WI38 (cell line): ENCODE measurements around the gene CUL7.

Experiments
- H3K4me3 ChIP-seq: 2 replicates; pipeline ENCODE4 v1.5.1; 2011; ENCODE audit warnings: low read depth, mild to moderate bottlenecking, control low read depth, low read length
- TF ChIP-seq, protein P1 (sequence below): IDR thresholded peaks from 2 replicates; pipeline ENCODE4 v1.5.1; 2012; ENCODE audit warnings: low read depth, mild to moderate bottlenecking, control low read depth, low read length

Gene CUL7

DNA sequence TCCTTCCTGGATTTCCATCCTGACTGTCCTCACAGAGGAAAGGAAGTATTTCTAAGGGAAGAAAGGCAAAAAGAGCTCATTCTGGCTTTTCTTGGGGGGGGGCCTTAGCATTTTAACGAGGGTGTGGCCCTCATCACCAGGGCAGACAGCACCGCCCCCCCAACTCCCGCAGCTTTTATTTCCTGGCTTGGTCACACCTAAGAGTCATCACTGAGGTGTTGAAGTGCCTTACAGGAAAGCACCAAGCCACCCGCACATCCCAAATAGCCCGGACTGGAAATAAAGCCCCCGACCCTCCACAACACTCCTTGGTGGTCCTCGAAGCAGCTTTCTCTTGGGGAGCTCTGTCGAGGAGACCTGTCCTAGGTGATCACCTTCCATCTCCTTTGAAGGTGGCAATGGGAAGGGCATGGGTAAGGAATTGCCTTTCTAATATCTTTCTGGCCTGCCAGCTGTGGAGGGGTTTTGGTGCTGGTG lies 23.7 kb upstream of the CUL7 start:
- TF ChIP-seq, protein P1, sequence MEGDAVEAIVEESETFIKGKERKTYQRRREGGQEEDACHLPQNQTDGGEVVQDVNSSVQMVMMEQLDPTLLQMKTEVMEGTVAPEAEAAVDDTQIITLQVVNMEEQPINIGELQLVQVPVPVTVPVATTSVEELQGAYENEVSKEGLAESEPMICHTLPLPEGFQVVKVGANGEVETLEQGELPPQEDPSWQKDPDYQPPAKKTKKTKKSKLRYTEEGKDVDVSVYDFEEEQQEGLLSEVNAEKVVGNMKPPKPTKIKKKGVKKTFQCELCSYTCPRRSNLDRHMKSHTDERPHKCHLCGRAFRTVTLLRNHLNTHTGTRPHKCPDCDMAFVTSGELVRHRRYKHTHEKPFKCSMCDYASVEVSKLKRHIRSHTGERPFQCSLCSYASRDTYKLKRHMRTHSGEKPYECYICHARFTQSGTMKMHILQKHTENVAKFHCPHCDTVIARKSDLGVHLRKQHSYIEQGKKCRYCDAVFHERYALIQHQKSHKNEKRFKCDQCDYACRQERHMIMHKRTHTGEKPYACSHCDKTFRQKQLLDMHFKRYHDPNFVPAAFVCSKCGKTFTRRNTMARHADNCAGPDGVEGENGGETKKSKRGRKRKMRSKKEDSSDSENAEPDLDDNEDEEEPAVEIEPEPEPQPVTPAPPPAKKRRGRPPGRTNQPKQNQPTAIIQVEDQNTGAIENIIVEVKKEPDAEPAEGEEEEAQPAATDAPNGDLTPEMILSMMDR = no peak
- peak overlapping the region; percentile 93 for H3K4me3 ChIP-seq

DNA sequence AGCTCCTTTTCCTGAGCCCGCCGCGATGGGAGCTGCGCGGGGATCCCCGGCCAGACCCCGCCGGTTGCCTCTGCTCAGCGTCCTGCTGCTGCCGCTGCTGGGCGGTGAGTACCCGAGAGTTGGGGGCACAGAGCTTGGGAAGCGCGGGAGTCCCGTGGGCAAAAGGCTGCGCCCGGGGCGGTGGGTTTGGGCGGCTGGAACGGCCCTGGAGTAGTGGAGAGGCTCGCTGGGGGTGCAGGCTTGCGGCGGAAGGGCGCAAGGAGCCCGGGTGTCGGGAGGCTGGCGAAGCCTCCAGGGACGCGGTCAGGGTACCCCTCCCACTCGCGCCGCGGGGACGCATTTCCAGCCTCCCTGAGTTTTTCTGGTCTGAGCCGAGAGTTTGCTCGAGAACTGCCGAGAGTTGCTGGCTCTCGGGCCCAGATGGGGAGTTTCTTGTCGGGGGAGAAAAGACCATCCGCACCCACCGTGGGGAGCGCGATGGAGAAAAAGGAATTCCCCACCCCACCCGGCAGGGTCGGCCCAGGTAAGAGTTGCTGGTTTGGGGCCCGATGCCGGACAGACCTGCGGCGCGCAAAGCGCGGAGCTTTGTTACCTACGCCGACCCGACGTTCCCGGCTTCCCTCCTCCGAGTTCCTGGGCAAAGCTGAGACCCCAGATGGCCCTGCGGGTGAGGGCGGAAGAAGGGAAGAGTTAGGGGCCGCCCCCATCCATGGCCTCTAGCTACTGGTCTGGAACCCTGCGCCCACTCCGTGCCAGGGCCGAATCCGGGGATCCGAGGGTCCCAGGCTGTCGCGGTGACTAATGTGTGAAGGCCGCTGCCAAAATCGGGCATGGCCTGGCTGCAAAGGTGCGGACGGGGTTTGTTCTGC lies 23.0 kb upstream of the CUL7 start:
- TF ChIP-seq, protein P1 = no peak
- H3K4me3 ChIP-seq = peak overlapping the region; percentile 93

DNA sequence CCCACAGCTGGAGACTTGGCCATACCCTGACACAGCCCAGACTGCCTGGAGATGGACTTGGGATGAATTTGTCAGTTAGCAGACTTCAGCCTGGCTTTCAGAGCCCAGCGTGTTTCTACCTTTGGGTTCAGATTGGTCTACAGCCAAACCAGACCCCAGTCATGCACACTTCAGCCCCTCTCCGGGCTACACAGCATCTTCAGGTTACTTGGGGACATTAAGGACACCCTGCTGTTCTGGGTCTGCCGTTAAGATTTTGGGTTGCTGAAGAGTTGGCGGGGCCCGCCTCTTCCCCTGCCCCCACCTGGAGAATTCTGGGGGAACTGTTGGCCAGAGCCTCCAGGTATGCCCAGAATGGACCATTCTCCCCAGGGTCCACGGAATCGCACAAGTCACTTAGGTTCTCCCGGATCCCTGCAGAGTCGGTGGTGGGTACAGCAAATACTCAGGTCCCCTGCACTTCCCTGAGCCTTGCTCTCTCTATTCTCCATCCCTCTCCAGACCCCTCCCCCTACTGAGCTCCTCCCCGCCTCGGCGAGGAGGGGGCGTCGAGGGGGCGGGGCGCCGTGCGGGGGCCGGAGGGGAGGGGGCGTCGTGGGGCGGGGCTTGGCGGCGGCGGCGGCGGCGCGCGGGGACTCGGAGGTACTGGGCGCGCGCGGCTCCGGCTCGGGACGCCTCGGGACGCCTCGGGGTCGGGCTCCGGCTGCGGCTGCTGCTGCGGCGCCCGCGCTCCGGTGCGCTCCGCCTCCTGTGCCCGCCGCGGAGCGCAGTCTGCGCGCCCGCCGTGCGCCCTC lies 22.2 kb upstream of the CUL7 start, which contains the start of gene PTK7:
PTK7 (plus strand) TSS at position 645 of the 794 bp plus-strand sequence. CDS start 175 bp downstream, outside the sequence.
- TF ChIP-seq, protein P1 = no peak
- H3K4me3 ChIP-seq = peak within 1 kb of the TSS; percentile 93

DNA sequence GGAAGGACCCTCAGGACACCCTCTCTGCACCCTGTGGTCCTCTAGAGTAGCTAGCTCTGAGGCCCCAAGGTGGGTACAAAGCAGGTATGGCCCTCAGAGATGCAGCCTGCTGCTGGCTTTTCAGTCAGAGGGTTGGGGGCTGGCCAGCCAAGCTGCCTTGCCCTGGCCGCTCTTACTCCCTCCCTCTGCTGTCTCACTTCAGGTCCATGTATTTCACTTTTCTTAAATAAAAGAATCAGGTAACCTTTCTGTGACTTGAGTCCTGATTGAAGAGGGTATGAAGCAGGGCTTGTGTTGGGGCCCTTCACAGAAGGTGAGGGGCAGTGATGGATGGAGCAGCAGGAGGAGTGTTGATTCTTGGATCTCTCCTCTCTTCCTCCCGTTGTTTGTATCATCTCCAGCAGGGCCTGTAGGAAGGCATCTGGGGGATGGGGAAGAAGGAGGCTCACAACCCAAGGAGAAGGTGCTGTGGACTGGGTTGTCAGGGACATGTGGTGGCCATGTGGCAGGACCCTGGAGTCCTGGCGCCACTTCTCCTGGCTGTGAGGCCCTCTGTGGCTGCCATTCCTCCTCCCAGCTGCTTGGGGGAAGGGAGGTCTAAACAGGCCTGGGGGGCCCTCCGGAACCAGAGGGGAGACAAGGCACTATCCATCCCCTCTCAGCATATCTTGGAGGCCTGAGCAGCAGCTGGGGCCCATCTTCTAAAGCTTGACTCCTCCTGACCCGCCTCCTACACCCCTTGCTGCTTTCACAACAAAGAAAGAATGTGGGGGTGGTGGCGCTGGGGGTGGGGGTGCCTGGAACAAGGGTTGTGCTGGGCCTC lies 21.4 kb upstream of the CUL7 start:
- H3K4me3 ChIP-seq = peak overlapping the region; percentile 61
- TF ChIP-seq, protein P1 = no peak

DNA sequence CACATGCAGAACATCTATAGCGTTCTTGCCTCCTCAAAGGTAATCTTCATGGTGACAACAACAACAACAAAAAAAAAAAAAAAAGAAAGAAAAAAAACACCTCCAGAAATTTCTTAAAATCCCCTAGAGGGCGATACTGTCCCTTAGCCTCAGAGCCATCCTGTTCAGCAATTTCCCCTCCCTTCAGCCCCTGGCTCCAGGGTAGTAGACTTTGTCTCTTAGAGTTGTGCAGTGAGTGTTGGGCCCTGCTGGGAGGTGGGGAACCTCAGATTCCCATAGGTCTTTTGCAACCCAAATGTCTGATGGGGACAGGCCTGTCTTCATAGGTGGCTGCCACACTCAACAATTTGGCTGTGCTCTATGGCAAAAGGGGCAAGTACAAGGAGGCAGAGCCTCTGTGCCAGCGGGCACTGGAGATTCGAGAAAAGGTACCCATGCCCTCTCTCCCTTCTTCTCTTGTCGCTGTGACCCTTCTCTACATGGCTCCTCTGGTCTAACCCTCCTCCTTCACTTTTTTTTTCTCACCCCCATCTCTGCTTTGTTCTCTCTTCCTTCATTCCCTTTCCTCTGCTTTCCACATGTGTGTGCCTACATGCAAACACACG lies 16.5 kb upstream of the CUL7 start:
- H3K4me3 ChIP-seq = no peak overlapping the region
- TF ChIP-seq, protein P1 = peak; percentile 51

GRCh38 chr6:43062818-43063217 lies 9.2 kb upstream of the CUL7 start:
- TF ChIP-seq, protein P1 = no peak
- no peak overlapping the region for H3K4me3 ChIP-seq
